Measurements from ENCODE around the gene IRF2. TPM values are rescaled to one million over a fixed set of nuclear protein-coding genes. Genes with fewer than 3 reads are reported as not detected.

Gene IRF2
- polyA plus RNA-seq, 1 donor from 2014 or later = 1.4 TPM

DNA sequence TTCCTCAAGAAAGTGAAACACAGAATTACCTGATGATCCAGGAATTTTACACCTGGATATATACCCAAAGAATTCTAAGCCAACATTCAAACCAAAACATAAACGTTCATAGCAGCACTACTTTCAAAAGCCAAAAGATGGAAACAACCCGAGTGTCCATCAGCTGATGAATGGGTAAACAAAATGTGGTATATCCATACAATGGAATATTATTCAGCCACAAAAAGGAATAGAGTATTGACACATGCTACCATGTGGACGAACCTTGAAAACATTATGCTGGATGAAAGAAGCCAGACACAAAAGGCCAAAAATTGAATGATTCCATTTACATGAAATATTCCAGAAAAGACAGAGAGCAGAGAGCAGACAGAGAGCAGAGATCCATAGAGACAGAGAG, 52.0 kb downstream of the IRF2 start:
- TF ChIP-seq RAD21 (conservative IDR thresholded peaks at IDR 0.05) (no peak), POLR2AphosphoS5 (IDR thresholded peaks at IDR 0.05) (no peak), TAF1 (IDR thresholded peaks at IDR 0.05; ENCODE audit: low read depth) (no peak), EZH2 (IDR thresholded peaks at IDR 0.05; ENCODE audit: borderline replicate concordance, insufficient read depth, low read length, poor library complexity, severe bottlenecking) (no peak), EP300 (conservative IDR thresholded peaks at IDR 0.05; ENCODE audit: poor library complexity, severe bottlenecking) (no peak), MXI1 (conservative IDR thresholded peaks at IDR 0.05; ENCODE audit: poor library complexity, severe bottlenecking) (no peak), SMC3 (conservative IDR thresholded peaks at IDR 0.05; ENCODE audit: poor library complexity) (no peak)
- TF ChIP-seq, protein P1, sequence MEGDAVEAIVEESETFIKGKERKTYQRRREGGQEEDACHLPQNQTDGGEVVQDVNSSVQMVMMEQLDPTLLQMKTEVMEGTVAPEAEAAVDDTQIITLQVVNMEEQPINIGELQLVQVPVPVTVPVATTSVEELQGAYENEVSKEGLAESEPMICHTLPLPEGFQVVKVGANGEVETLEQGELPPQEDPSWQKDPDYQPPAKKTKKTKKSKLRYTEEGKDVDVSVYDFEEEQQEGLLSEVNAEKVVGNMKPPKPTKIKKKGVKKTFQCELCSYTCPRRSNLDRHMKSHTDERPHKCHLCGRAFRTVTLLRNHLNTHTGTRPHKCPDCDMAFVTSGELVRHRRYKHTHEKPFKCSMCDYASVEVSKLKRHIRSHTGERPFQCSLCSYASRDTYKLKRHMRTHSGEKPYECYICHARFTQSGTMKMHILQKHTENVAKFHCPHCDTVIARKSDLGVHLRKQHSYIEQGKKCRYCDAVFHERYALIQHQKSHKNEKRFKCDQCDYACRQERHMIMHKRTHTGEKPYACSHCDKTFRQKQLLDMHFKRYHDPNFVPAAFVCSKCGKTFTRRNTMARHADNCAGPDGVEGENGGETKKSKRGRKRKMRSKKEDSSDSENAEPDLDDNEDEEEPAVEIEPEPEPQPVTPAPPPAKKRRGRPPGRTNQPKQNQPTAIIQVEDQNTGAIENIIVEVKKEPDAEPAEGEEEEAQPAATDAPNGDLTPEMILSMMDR (IDR thresholded peaks at IDR 0.05; ENCODE audit: poor library complexity, severe bottlenecking) = no peak
- TF ChIP-seq, protein P2, sequence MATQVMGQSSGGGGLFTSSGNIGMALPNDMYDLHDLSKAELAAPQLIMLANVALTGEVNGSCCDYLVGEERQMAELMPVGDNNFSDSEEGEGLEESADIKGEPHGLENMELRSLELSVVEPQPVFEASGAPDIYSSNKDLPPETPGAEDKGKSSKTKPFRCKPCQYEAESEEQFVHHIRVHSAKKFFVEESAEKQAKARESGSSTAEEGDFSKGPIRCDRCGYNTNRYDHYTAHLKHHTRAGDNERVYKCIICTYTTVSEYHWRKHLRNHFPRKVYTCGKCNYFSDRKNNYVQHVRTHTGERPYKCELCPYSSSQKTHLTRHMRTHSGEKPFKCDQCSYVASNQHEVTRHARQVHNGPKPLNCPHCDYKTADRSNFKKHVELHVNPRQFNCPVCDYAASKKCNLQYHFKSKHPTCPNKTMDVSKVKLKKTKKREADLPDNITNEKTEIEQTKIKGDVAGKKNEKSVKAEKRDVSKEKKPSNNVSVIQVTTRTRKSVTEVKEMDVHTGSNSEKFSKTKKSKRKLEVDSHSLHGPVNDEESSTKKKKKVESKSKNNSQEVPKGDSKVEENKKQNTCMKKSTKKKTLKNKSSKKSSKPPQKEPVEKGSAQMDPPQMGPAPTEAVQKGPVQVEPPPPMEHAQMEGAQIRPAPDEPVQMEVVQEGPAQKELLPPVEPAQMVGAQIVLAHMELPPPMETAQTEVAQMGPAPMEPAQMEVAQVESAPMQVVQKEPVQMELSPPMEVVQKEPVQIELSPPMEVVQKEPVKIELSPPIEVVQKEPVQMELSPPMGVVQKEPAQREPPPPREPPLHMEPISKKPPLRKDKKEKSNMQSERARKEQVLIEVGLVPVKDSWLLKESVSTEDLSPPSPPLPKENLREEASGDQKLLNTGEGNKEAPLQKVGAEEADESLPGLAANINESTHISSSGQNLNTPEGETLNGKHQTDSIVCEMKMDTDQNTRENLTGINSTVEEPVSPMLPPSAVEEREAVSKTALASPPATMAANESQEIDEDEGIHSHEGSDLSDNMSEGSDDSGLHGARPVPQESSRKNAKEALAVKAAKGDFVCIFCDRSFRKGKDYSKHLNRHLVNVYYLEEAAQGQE (IDR thresholded peaks at IDR 0.05; ENCODE audit: borderline replicate concordance) = no peak
- no peaks in the 10 kb centered on the region for H3K79me2 ChIP-seq (replicated peaks; ENCODE audit: insufficient read depth, low read length)
- H2AFZ ChIP-seq (ENCODE audit: low read depth, low read length) = no peak overlapping the region

DNA sequence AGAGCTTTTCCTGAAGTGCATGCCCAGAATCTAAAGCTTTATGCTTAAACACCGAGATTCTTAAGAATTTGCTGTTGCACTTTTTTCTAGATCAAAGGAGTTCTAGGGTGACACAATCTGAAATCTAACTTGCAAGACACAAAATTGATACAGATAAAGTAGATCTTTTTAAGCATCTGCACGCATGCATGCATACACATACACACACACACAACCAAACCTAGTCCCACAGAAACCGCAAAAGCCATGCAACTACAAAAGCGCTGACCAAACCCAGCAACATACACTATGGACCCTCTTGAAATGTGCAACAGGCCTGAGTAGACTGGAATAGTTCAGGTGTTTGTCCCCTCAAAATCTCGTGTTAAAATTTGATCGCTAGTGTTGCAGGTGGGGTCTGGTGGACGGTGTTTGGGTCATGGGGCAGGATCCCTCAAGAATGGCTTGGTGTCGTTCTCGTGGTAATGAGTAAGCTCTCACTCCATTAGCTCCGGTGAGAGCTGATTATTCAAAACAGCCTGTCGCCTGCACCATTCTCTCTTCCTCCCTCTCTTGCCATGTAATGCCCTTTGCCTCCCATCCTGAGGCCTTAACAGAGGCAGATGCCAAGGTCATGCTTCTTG, 52.7 kb downstream of the IRF2 start:
- Histone ChIP-seq H3K4me2 (ENCODE audit: low read length) (no peak overlapping the region), H4K20me1 (ENCODE audit: insufficient read depth) (no peaks in the 10 kb centered on the region), H3K9me3 (ENCODE audit: low read length) (no peaks in the 10 kb centered on the region), H3K9ac (ENCODE audit: low read length) (no peak overlapping the region), H3K79me2 (replicated peaks; ENCODE audit: insufficient read depth, low read length) (no peaks in the 10 kb centered on the region), H3K27ac (ENCODE audit: low read length) (no peak overlapping the region), H3K36me3 (ENCODE audit: insufficient read depth, low read length) (peaks cover 5% of the 10 kb centered on the region), H2AFZ (ENCODE audit: low read depth, low read length) (no peak overlapping the region), H3K27me3 (ENCODE audit: insufficient read depth, low read depth, low read length) (no peaks in the 10 kb centered on the region), H3K9me2 (ENCODE audit: insufficient read depth, low read length) (no peaks in the 10 kb centered on the region), H3K4me3 (ENCODE audit: low read length) (no peak overlapping the region), H3F3A (ENCODE audit: insufficient read depth, low read length, poor library complexity, severe bottlenecking) (no peaks in the 10 kb centered on the region)
- TF ChIP-seq TAF1 (IDR thresholded peaks at IDR 0.05; ENCODE audit: low read depth) (no peak), EP300 (conservative IDR thresholded peaks at IDR 0.05; ENCODE audit: poor library complexity, severe bottlenecking) (no peak), MXI1 (conservative IDR thresholded peaks at IDR 0.05; ENCODE audit: poor library complexity, severe bottlenecking) (no peak), EZH2 (IDR thresholded peaks at IDR 0.05; ENCODE audit: borderline replicate concordance, insufficient read depth, low read length, poor library complexity, severe bottlenecking) (no peak), SMC3 (conservative IDR thresholded peaks at IDR 0.05; ENCODE audit: poor library complexity) (no peak), RAD21 (conservative IDR thresholded peaks at IDR 0.05) (no peak), POLR2AphosphoS5 (IDR thresholded peaks at IDR 0.05) (no peak)
- TF ChIP-seq, protein P1 (IDR thresholded peaks at IDR 0.05; ENCODE audit: poor library complexity, severe bottlenecking) = no peak
- TF ChIP-seq, protein P2 (IDR thresholded peaks at IDR 0.05; ENCODE audit: borderline replicate concordance) = no peak

More for the DNA sequence above, 52.0 kb downstream of the IRF2 start:
- Histone ChIP-seq H3F3A (ENCODE audit: insufficient read depth, low read length, poor library complexity, severe bottlenecking) (no peaks in the 10 kb centered on the region), H3K9me2 (ENCODE audit: insufficient read depth, low read length) (no peaks in the 10 kb centered on the region), H4K20me1 (ENCODE audit: insufficient read depth) (no peaks in the 10 kb centered on the region), H3K4me2 (ENCODE audit: low read length) (no peak overlapping the region), H3K4me3 (ENCODE audit: low read length) (no peak overlapping the region), H3K27me3 (ENCODE audit: insufficient read depth, low read depth, low read length) (no peaks in the 10 kb centered on the region), H3K27ac (ENCODE audit: low read length) (no peak overlapping the region), H3K36me3 (ENCODE audit: insufficient read depth, low read length) (peaks cover 5% of the 10 kb centered on the region), H3K9ac (ENCODE audit: low read length) (no peak overlapping the region), H3K9me3 (ENCODE audit: low read length) (no peaks in the 10 kb centered on the region)
